Fibroblast of pulmonary artery (primary cell): Measurements from ENCODE around the gene TBC1D20.

Source experiments
- DNase-seq: peaks from one replicate; pipeline ENCODE4 v3.0.0-alpha.2; 2010; ENCODE audit warnings: low read depth
- H3K4me3 ChIP-seq: replicated peaks from 2 replicates; pipeline ENCODE4 v1.5.1; 2011; ENCODE audit warnings: low read depth, mild to moderate bottlenecking, control low read depth, low read length, moderate library complexity
- TF ChIP-seq, protein P1 (sequence below): IDR thresholded peaks from 2 replicates; pipeline ENCODE4 v1.5.1; 2011; ENCODE audit warnings: mild to moderate bottlenecking, control low read depth, low read length, inconsistent platforms; ENCODE audit errors: missing control alignments

TBC1D20 gene

DNA sequence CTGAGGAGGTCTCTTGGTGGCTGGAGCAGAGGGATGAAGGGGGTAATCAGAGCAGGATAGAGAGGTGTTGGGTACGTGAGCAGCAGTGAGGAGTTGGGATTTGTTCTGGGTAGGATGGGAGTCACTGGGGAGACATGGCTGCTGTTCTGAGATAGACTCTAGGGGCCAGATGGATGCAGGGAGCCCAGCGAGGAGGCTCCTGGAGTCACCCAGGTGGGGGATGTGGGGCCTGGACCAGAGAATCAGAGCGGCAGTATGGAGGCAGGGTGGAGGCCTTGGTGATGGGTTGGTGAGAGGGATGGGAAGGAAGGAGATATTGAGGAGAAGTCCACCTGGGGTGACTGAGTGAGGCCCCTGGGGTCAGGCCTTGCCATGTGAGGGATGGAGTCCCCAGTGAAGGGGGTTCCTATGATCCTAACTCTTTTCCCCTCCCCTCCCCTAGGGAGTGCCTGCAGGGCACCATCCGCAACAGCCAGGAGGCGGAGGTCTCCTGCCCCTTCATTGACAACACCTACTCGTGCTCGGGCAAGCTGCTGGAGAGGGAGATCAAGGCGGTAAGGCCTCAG lies 40.6 kb downstream of the TBC1D20 start:
- no peak overlapping the region for H3K4me3 ChIP-seq
- no peak for DNase-seq
- TF ChIP-seq, protein P1, sequence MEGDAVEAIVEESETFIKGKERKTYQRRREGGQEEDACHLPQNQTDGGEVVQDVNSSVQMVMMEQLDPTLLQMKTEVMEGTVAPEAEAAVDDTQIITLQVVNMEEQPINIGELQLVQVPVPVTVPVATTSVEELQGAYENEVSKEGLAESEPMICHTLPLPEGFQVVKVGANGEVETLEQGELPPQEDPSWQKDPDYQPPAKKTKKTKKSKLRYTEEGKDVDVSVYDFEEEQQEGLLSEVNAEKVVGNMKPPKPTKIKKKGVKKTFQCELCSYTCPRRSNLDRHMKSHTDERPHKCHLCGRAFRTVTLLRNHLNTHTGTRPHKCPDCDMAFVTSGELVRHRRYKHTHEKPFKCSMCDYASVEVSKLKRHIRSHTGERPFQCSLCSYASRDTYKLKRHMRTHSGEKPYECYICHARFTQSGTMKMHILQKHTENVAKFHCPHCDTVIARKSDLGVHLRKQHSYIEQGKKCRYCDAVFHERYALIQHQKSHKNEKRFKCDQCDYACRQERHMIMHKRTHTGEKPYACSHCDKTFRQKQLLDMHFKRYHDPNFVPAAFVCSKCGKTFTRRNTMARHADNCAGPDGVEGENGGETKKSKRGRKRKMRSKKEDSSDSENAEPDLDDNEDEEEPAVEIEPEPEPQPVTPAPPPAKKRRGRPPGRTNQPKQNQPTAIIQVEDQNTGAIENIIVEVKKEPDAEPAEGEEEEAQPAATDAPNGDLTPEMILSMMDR: no peak

DNA sequence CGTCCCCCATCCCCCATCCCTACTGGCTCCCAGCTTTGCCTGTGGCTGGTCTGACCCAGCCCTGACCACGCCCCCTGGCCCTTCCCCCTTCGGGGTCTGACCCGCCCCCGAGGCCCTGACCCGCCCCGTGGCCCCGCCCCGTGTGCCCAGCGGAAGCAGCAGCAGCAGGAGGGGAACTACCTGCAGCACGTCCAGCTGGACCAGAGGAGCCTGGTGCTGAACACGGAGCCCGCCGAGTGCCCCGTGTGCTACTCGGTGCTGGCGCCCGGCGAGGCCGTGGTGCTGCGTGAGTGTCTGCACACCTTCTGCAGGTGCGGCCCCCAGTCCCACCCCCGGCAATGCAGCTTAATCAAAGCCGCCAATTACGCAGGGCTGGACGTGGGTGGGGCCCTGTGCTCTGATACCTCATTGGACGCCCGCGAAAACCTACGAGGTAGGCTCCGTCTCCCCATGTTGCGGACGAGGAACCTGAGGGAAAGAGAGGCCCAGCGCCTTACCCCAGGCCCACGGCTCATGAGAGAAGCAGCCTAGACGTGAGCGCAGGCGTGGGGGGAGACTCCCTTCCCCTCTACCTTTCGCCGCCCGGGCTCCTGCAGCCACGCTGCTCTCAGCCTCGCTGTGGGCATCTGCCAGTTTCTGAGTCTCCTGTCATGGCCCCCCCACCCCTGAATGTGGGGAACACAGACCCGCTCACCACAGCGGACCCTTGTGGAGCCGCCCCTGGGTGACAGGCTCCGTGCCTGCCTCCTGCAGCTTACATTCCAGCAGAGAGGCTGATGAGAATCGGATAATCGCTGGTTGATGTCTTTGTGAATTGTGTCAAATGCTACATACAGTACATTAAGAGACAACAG lies 41.4 kb downstream of the TBC1D20 start:
- TF ChIP-seq, protein P1: no peak
- no peak for DNase-seq
- H3K4me3 ChIP-seq: no peak overlapping the region

- H3K4me3 ChIP-seq: no peak overlapping the region
- TF ChIP-seq, protein P1: no peak
- no peak for DNase-seq
These were observed 42.1 kb downstream of the TBC1D20 start for GRCh38 chr20:420166-420620.

- no peak overlapping the region for H3K4me3 ChIP-seq
- TF ChIP-seq, protein P1: no peak
- no peak for DNase-seq
These were observed 42.7 kb downstream of the TBC1D20 start for GRCh38 chr20:419556-420165.

DNA sequence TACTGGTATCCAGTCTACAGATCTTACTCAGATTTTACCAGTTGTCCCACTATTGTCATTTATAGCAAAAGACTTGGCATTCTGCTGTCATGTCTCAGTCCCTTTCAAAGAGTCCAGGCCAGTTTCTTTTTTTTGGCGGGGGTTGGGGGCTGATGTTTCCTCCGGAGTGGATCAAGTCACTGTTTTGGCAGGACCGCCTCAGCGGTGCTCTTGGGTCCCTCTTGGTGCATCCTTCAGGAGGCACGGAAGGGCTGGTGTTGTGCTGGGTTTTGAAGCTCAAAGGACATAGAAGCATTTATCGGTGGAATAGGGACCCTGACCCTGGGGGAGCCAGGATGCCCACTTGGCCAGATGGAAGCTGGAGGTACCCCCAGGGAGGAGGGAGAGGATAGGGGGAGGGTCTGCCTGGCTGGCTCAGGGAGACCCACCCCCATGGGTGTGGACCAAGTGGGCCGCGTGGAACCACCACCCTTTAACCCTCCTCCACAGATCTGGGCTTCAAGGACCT lies 43.4 kb downstream of the TBC1D20 start:
- TF ChIP-seq, protein P1: no peak
- DNase-seq: no peak
- no peak overlapping the region for H3K4me3 ChIP-seq

DNA sequence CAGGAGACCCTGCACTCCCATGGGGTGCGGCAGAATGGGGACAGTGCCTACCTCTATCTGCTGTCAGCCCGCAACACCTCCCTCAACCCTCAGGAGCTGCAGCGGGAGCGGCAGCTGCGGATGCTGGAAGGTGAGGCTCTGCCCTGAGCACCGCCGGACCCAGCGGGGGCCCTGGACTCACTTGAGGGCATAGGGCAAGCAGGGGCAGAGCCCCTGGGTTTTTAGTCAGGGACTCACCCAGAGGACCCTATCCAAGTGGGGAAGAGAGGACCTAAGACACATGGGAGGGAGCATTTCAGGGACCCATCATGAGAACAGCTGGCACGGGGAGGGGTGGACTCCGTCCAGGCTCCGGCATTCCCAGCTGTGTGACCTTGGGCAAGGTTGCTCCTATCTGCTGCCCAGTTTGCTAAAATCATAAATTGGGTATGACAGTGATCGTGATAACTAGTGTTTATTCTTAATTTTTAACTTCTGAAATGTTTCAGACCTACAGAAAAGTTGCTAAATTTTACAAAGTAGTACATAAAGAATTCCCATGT lies 44.5 kb downstream of the TBC1D20 start:
- H3K4me3 ChIP-seq: no peak overlapping the region
- TF ChIP-seq, protein P1: no peak
- no peak for DNase-seq
